ENCODE results near the gene ELOVL4.

ELOVL4 gene

GRCh38 chr6:79947191-79948186, at the start of gene ELOVL4:
ELOVL4 (minus strand) TSS chr6:79947553; CDS start chr6:79947279, 274 bp downstream.
- peak; percentile 17 to 27 for DNase-seq (ENCODE audit: extremely low read depth in 1 of 2, low read depth in 1 of 2)

GRCh38 chr6:79993911-79994309, 46.6 kb upstream of the ELOVL4 start:
- DNase-seq (ENCODE audit: extremely low read depth in 1 of 2, low read depth in 1 of 2) = no peak

DNA sequence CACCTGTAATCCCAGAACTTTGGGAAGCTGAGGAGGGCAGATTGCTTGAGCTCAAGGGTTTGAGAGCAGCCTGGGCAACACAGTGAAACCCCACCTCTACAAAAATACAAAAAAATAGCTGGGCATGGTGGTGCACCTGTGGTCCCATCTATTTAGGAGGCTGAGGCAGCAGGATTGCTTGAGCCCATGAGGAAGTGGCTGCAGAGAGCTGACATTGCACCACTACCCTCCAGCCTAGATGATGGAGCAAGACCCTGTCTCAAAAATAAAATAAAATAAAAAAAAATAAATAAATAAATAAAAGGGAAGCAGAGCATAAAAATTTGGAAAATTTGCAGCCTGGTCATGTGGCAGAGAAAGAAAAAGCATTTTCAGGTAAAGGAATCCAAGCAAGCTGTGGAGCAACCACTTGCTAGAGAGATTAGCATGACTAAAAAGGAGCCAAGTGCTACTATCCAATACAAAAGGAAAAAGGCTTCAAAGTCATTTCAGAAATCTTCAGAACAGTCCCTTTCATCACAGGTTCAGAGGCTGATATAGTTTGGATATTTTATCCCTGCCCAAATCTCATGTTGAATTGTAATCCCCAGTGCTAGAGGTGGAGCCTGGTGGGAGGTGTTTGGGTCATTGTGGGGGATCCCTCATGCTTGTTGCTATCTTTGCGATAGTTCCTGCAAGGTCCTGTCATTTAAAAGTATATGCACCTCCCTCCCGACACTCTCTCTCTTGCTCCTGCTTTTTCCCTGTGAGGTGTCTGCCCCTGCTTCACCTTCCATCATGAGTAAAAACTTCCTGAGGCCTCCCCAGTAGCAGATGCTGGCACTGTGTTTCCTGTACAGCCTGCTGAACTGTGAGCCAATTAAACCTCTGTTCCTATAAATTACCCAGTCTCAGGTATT, 45.9 kb upstream of the ELOVL4 start:
- no peak for DNase-seq (ENCODE audit: extremely low read depth in 1 of 2, low read depth in 1 of 2)

GRCh38 chr6:79989641-79990040, 42.3 kb upstream of the ELOVL4 start:
- no peak for DNase-seq (ENCODE audit: extremely low read depth in 1 of 2, low read depth in 1 of 2)

GRCh38 chr6:79985128-79985527, 37.8 kb upstream of the ELOVL4 start:
- DNase-seq (ENCODE audit: extremely low read depth in 1 of 2, low read depth in 1 of 2) = no peak

- DNase-seq (ENCODE audit: extremely low read depth in 1 of 2, low read depth in 1 of 2) = no peak
These were observed 36.9 kb upstream of the ELOVL4 start for GRCh38 chr6:79984261-79984660.

DNA sequence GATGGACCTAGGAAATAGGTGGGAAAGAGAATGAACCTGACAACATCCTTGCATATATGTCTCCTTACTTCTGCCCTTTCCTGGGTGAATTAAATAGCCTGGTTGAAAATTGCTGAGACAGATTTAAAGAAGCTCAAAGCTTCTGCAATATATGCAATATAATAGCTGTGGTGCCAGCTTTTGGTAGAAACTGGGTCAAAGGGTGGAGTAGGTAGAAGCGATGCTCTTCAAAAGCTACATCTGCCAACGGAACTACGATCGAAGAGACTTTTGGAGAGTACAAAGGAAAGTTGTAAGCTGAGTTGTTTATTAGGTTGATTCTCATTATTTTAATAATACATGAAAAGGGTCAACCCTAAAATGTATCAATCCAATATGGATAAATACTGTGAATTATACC, 34.3 kb upstream of the ELOVL4 start:
- DNase-seq (ENCODE audit: extremely low read depth in 1 of 2, low read depth in 1 of 2) = no peak

GRCh38 chr6:79971193-79971592, 23.8 kb upstream of the ELOVL4 start:
- no peak for DNase-seq (ENCODE audit: extremely low read depth in 1 of 2, low read depth in 1 of 2)

DNA sequence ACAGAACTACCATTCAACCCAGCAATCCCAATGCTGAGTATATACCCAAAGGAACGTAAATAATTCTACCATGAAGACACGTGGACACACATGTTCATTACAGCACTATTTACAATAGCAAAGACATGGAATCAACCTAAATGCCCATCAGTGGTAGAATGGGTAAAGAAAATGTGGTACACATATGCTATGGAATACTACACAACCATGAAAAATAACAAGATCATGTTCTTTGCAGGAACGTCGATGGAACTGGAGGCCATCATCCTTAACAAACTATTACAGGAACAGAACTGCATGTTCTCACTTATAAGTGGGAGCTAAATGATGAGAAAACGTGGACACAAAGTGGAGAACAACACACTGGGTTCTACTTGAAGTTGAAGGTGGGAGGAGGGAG, 22.4 kb upstream of the ELOVL4 start:
- no peak for DNase-seq (ENCODE audit: extremely low read depth in 1 of 2, low read depth in 1 of 2)

- no peak for DNase-seq (ENCODE audit: extremely low read depth in 1 of 2, low read depth in 1 of 2)
These were observed 19.8 kb upstream of the ELOVL4 start for GRCh38 chr6:79967178-79967577.

DNA sequence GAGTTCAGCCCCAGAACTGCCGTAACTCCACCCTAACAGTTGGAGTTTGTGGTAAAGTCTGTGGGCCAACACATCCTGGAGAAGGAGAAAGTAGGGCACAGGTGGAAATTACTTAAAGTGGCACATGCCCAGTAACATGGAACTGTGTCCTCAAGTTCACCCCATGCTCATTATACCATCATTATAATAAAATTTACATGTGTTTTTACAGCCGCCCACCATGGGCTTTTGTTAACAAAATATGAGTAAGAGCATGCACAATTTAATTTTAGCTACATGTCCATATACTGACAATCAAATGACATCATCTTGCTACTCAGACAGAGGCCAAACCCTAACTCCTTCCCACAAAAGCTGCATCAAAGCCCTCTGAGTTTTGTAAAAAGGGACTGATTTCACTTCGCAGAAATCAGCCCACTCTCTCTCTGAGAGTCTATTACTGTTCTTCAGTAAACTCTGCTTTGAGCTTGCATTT, 17.3 kb upstream of the ELOVL4 start:
- DNase-seq (ENCODE audit: extremely low read depth in 1 of 2, low read depth in 1 of 2) = no peak

- DNase-seq (ENCODE audit: extremely low read depth in 1 of 2, low read depth in 1 of 2) = no peak
These were observed 7.5 kb upstream of the ELOVL4 start for GRCh38 chr6:79954849-79955248.

DNA sequence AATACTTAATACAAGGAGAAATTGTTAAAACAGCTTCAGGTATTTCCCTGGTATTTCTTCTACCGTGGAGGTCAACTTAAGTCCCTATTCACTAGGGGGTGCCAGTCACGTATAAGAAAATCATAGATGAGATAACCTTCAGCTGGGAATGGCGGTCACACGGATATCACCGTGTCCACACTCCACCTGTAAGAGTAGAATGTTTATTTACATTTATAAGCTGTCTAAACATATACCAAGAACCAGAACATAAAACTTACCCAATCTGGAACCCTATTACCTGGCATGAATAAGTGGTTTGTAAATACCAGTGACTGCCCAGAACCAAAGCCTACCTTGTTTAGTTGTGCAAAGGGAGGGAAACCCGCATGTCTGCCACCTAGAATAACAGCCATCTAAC, 1.9 kb upstream of the ELOVL4 start:
- no peak for DNase-seq (ENCODE audit: extremely low read depth in 1 of 2, low read depth in 1 of 2)

- no peak for DNase-seq (ENCODE audit: extremely low read depth in 1 of 2, low read depth in 1 of 2)
These were observed 822 bp downstream of the ELOVL4 start for GRCh38 chr6:79946272-79947190.

GRCh38 chr6:79943133-79943532, 4.2 kb downstream of the ELOVL4 start:
- no peak for DNase-seq (ENCODE audit: extremely low read depth in 1 of 2, low read depth in 1 of 2)

GRCh38 chr6:79941489-79942151, 5.7 kb downstream of the ELOVL4 start:
- no peak for DNase-seq (ENCODE audit: extremely low read depth in 1 of 2, low read depth in 1 of 2)

DNA sequence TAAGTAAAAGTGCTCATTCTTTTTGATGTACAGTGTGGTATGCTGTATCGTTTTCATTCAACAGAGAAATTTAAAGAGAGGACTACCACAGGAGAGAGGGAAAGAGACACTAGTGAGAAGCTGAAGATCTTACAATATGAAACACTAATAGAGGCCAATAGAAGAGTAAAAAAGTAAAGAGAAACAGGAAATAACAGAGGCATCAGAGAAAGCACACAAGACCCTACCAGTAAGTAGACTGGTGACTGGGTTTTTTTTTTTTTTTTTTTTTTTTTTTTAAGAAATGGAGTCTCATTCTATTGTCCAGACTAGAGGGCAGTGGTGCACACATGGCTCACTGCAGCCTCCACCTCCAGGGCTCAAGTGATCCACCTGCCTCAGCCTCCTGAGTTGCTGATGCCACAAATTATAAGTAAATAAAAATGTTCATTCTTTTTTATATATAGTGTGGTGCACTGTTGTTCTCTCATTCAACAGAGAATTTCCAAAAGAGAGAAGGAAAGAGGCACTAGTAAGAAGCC, 18.8 kb downstream of the ELOVL4 start:
- DNase-seq (ENCODE audit: extremely low read depth in 1 of 2, low read depth in 1 of 2) = no peak

- no peak for DNase-seq (ENCODE audit: extremely low read depth in 1 of 2, low read depth in 1 of 2)
These were observed 19.6 kb downstream of the ELOVL4 start for GRCh38 chr6:79927758-79928157.

GRCh38 chr6:79923270-79923669, 24.1 kb downstream of the ELOVL4 start:
- DNase-seq (ENCODE audit: extremely low read depth in 1 of 2, low read depth in 1 of 2) = no peak

- no peak for DNase-seq (ENCODE audit: extremely low read depth in 1 of 2, low read depth in 1 of 2)
These were observed 25.3 kb downstream of the ELOVL4 start for GRCh38 chr6:79922018-79922417.

All from activated CD8-positive, alpha-beta memory T cell treated with anti-CD3 and anti-CD28 coated beads for 1 hour (primary cell).